ENCODE results near the gene TNFSF10. TPM values are rescaled to one million over a fixed set of nuclear protein-coding genes. Genes with fewer than 3 reads are reported as not detected.

TNFSF10 gene
- polyA plus RNA-seq, 2 of the 4 experiments (the other 2 are of a cell fraction), result 0.48 to 0.92 TPM

GRCh38 chr3:172464306-172464705 lies 58.9 kb downstream of the TNFSF10 start:
- Histone ChIP-seq H3K27ac (no peak overlapping the region), H3K4me1 (peaks cover 15% of the 10 kb centered on the region), H3K4me2 (no peak overlapping the region), H3K4me3 (no peak overlapping the region), H3K9me3 (no peaks in the 10 kb centered on the region)
- CTCF ChIA-PET, result interaction anchor here (0.6 kb wide), 1 partner anchor 132 kb away, joined by 3 read pairs; no protein-coding TSS in a partner anchor
- DNase-seq (ENCODE audit: low read depth in 1 of 2, low spot score in 1 of 2) (no peak), FAIRE-seq (no peak), ATAC-seq (no peak)
- TF ChIP-seq NR3C1 (IDR thresholded peaks at IDR 0.05) (no peak), FOXS1 (CRISPR knock-in tag; IDR thresholded peaks at IDR 0.05) (no peak), ZFP36 (IDR thresholded peaks at IDR 0.05; ENCODE audit: borderline replicate concordance, partially characterized antibody) (no peak), EP300 (IDR thresholded peaks at IDR 0.05) (no peak), E2F6 (IDR thresholded peaks at IDR 0.05; ENCODE audit: borderline replicate concordance, low read depth) (no peak), KDM1A (IDR thresholded peaks at IDR 0.05; ENCODE audit: low read depth) (no peak), ZSCAN20 (CRISPR knock-in tag; IDR thresholded peaks at IDR 0.05) (no peak), HOXB5 (CRISPR knock-in tag; IDR thresholded peaks at IDR 0.05) (no peak), NFE2L2 (conservative IDR thresholded peaks at IDR 0.05; ENCODE audit: low read length) (no peak), EHF (CRISPR knock-in tag; IDR thresholded peaks at IDR 0.05) (no peak), KDM5A (IDR thresholded peaks at IDR 0.05) (no peak), SMC3 (IDR thresholded peaks at IDR 0.05) (no peak), GATA3 (IDR thresholded peaks at IDR 0.05; ENCODE audit: borderline replicate concordance) (no peak), CEBPB (IDR thresholded peaks at IDR 0.05) (no peak), RARB (CRISPR knock-in tag; IDR thresholded peaks at IDR 0.05) (no peak), JUNB (IDR thresholded peaks at IDR 0.05) (no peak), EHMT2 (IDR thresholded peaks at IDR 0.05; ENCODE audit: low read depth) (no peak), SREBF2 (IDR thresholded peaks at IDR 0.05) (no peak), CHD4 (IDR thresholded peaks at IDR 0.05; ENCODE audit: borderline replicate concordance) (no peak)
- TF ChIP-seq, protein P1, sequence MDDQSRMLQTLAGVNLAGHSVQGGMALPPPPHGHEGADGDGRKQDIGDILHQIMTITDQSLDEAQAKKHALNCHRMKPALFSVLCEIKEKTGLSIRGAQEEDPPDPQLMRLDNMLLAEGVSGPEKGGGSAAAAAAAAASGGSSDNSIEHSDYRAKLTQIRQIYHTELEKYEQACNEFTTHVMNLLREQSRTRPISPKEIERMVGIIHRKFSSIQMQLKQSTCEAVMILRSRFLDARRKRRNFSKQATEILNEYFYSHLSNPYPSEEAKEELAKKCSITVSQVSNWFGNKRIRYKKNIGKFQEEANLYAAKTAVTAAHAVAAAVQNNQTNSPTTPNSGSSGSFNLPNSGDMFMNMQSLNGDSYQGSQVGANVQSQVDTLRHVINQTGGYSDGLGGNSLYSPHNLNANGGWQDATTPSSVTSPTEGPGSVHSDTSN (IDR thresholded peaks at IDR 0.05), result no peak
- POLR2A ChIA-PET, result no interaction called here
- 80% methylated on average over 6 of the region's 6 CpGs for WGBS (ENCODE audit: missing lambda C conversion rate)

DNA sequence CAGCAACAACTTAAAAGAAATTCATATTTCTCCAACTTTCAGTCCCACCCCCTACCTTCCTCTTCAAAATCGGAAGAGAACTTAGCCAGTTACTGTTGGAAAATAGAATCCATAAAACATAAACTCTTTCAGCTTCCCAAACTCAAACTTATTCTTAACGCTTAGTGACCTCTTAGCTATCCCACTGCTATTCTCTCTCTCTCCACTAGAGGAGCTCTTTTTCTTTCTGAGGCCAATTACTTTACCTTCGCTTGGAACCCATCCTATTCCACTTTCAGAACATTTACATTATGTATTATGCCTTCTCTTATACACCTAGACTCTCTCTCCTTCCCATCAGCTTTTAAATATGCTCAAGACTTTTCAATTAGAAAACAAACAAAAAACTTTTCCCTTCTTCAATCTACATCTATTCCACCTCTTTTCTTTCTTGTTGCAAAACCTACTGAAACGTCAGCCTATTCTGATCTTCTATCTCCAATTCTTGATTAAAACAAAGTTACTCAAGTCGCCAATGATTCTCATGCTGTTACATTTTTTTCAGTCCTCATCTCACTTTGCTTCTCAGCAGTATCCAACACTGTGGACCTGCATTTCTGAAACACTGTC lies 61.6 kb downstream of the TNFSF10 start:
- ATAC-seq (peak in 1 of 2 experiments; percentile 72; a peak in 3 of 6 replicates), DNase-seq (ENCODE audit: low read depth in 1 of 2, low spot score in 1 of 2) (peak; percentile 33 to 43), FAIRE-seq (no peak)
- ChIA-PET POLR2A (no interaction called here), CTCF (interaction anchor here (0.5 to 1.8 kb wide), 10 partner anchors 10 to 232 kb away, joined by 3 to 12 read pairs (median 4); no protein-coding TSS in a partner anchor)
- no peak overlapping the region for H3K4me2 ChIP-seq
- WGBS (ENCODE audit: missing lambda C conversion rate), result 25% methylated on average over 5 of the region's 5 CpGs
- H3K9me3 ChIP-seq, result no peaks in the 10 kb centered on the region
- H3K27ac ChIP-seq, result no peak overlapping the region
- TF ChIP-seq PHF8 (IDR thresholded peaks at IDR 0.05; ENCODE audit: borderline replicate concordance, low read depth) (no peak), FOXS1 (CRISPR knock-in tag; IDR thresholded peaks at IDR 0.05) (no peak), CEBPB (IDR thresholded peaks at IDR 0.05) (no peak), ZNF302 (CRISPR knock-in tag; IDR thresholded peaks at IDR 0.05) (no peak), RAD21 (conservative IDR thresholded peaks at IDR 0.05 in 1 of 2, IDR thresholded peaks at IDR 0.05 in 1 of 2) (peak; percentile 18 to 47; a peak in 2 of 5 replicates), MAZ (IDR thresholded peaks at IDR 0.05; ENCODE audit: borderline replicate concordance, low read depth, low read length) (no peak), CTCF (IDR thresholded peaks at IDR 0.05) (peak; percentile 56), NPAS2 (CRISPR knock-in tag; IDR thresholded peaks at IDR 0.05; ENCODE audit: borderline replicate concordance) (no peak), GATA3 (IDR thresholded peaks at IDR 0.05; ENCODE audit: borderline replicate concordance) (no peak)
- TF ChIP-seq, protein P2, sequence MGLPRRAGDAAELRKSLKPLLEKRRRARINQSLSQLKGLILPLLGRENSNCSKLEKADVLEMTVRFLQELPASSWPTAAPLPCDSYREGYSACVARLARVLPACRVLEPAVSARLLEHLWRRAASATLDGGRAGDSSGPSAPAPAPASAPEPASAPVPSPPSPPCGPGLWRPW (IDR thresholded peaks at IDR 0.05), result no peak
- H3K4me1 ChIP-seq, result peaks cover under 1% of the 10 kb centered on the region; the same call in 1 of the 3 replicates
- no peak overlapping the region for H3K4me3 ChIP-seq

Data from A549 (cell line).